ENCODE data around the gene CYTH1.

The CYTH1 gene

GRCh38 chr17:78723001-78723796 is 58.9 kb downstream of the CYTH1 start:
- Histone ChIP-seq H3K79me2 (peaks cover 42% of the 10 kb centered on the region), H3K27ac (peak overlapping the region; percentile 88), H3K9ac (no peak overlapping the region), H3K36me3 (ENCODE audit: control insufficient read depth, insufficient read depth, low read length) (no peaks in the 10 kb centered on the region), H3K4me2 (ENCODE audit: low read length) (no peak overlapping the region), H3K27me3 (ENCODE audit: control insufficient read depth, insufficient read depth, low read length) (no peaks in the 10 kb centered on the region), H3K4me1 (peaks cover 41% of the 10 kb centered on the region), H2AFZ (peak overlapping the region; percentile 76), H3K4me3 (ENCODE audit: low read depth, low read length) (no peak overlapping the region), H3K9me3 (ENCODE audit: control insufficient read depth, low read length) (no peaks in the 10 kb centered on the region)
- no peak for TF ChIP-seq CTCF (IDR thresholded peaks at IDR 0.05)

DNA sequence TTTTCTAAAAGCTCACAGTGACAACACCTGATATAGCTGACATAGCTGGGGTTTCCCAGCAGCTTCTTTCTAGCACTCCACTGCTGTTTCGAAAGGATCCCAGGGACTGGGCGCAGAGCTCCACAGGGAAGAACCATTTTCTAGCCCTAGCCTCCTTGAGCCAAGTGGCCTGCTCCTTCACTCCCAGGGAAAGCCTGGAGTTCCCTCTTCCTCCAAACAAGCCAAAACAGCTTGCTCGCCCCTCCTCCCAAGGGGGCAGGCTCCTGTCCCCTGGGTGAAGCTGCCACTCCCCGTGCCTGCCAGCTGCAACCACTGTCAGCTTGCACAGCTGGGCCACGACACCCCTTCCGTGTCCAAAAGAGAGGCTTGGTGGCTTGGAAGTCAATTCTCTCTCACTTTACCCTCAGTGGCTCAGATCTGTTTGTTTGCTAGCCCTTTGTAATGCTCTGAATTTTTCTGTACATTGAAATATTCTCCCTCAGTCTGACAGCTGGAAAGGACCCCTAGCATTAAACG is 59.8 kb downstream of the CYTH1 start:
- Histone ChIP-seq H2AFZ (peak overlapping the region; percentile 76), H3K79me2 (peaks cover 35% of the 10 kb centered on the region), H3K4me1 (peaks cover 37% of the 10 kb centered on the region), H3K4me2 (ENCODE audit: low read length) (no peak overlapping the region), H3K9me3 (ENCODE audit: control insufficient read depth, low read length) (no peaks in the 10 kb centered on the region), H3K4me3 (ENCODE audit: low read depth, low read length) (no peak overlapping the region), H3K36me3 (ENCODE audit: control insufficient read depth, insufficient read depth, low read length) (no peaks in the 10 kb centered on the region), H3K27ac (peak overlapping the region; percentile 88), H3K9ac (no peak overlapping the region), H3K27me3 (ENCODE audit: control insufficient read depth, insufficient read depth, low read length) (no peaks in the 10 kb centered on the region)
- TF ChIP-seq CTCF (IDR thresholded peaks at IDR 0.05): no peak

DNA sequence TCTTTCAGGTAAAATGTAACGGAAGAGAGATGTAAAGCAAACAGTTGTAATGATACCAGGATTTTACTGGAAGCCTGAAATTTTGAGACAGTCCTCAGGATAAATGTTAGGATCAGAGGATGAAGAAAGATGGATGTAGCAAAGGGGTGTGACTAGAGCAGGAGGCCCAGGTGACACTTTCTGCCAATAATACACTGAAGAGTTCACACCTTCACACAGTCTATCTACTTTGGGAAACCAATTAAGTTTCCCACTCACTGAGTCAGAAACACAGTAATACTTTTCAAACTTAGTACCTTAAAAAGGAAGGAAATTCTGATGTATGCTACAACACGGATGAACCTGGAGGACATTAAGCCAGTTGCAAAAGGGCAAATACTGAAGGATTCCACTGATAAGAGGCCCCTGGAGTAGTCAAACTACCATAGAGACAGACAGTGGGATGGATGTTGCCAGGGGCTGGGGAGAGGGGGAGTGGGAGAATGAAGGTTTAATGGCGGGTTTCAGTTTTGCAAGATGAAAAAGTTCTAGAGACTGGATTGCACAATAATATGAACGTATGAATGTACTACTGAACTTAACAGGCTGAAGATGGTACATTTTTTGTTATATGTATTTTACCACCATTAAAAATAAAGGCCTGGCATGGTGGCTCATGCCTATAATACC is 62.3 kb downstream of the CYTH1 start:
- Histone ChIP-seq H3K4me3 (ENCODE audit: low read depth, low read length) (no peak overlapping the region), H3K9me3 (ENCODE audit: control insufficient read depth, low read length) (no peaks in the 10 kb centered on the region), H2AFZ (no peak overlapping the region), H3K4me2 (ENCODE audit: low read length) (no peak overlapping the region), H3K4me1 (peaks cover 43% of the 10 kb centered on the region), H3K9ac (no peak overlapping the region), H3K27ac (no peak overlapping the region), H3K36me3 (ENCODE audit: control insufficient read depth, insufficient read depth, low read length) (no peaks in the 10 kb centered on the region), H3K27me3 (ENCODE audit: control insufficient read depth, insufficient read depth, low read length) (no peaks in the 10 kb centered on the region), H3K79me2 (peaks cover 23% of the 10 kb centered on the region)
- TF ChIP-seq CTCF (IDR thresholded peaks at IDR 0.05): no peak

DNA sequence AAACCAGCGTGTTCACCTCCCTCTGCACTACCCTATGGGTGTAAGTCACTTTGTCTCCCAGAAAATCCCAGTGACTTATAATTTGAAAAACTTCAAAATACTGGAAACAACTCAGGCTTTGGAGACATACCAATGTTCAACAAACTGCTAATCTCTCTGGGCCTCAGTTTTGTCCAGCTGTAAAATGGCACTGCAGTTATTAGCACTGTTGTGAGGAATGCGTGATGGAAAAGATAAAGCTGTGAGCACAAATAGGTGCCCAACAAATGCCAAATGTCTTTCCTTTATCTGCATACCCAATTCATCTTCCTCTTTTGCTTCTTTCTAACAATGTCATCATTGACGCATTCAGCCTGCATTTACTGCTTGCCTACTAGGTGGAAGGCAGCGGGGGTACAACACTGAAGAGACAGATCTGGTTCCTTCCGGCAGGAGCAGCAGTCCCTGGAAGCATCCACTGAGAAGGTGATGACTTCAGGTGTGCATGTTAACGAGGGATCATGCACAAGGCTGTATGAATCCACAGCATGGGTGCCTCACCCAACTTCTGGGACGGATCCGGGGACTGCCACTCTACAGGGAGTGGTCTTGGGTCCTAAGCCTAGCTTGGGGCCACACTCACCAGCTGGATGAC is 63.4 kb downstream of the CYTH1 start:
- Histone ChIP-seq H3K27ac (no peak overlapping the region), H3K36me3 (ENCODE audit: control insufficient read depth, insufficient read depth, low read length) (no peaks in the 10 kb centered on the region), H3K27me3 (ENCODE audit: control insufficient read depth, insufficient read depth, low read length) (no peaks in the 10 kb centered on the region), H2AFZ (no peak overlapping the region), H3K9ac (no peak overlapping the region), H3K79me2 (peaks cover 25% of the 10 kb centered on the region), H3K4me2 (ENCODE audit: low read length) (no peak overlapping the region), H3K4me1 (peaks cover 34% of the 10 kb centered on the region), H3K4me3 (ENCODE audit: low read depth, low read length) (no peak overlapping the region), H3K9me3 (ENCODE audit: control insufficient read depth, low read length) (no peaks in the 10 kb centered on the region)
- TF ChIP-seq CTCF (IDR thresholded peaks at IDR 0.05): no peak

Data from parathyroid adenoma (tissue), 2 donors.